Hepatocyte (in vitro differentiated cells): ENCODE measurements around the gene APOC1.

Experiments
- EZH2 ChIP-seq: fragments of 200-600 bp; sonication (generic); IDR thresholded peaks from 2 replicates; pipeline ENCODE4 v1.6.1; 2016; ENCODE audit warnings: antibody characterized with exemption, mild to moderate bottlenecking, borderline replicate concordance
- EZH2phosphoT487 ChIP-seq: fragments of 200-600 bp; sonication (generic); IDR thresholded peaks from one replicate; pipeline ENCODE4 v1.6.1; 2018; ENCODE audit warnings: antibody characterized with exemption, mild to moderate bottlenecking, low read depth, moderate library complexity; ENCODE audit not compliant: unreplicated experiment, severe bottlenecking
- TF ChIP-seq, protein P1 (sequence below): fragments of 200-600 bp; sonication (generic); IDR thresholded peaks from 2 replicates; pipeline ENCODE4 v1.5.1; 2016; ENCODE audit warnings: antibody characterized with exemption, mild to moderate bottlenecking; ENCODE audit not compliant: poor library complexity

DNA sequence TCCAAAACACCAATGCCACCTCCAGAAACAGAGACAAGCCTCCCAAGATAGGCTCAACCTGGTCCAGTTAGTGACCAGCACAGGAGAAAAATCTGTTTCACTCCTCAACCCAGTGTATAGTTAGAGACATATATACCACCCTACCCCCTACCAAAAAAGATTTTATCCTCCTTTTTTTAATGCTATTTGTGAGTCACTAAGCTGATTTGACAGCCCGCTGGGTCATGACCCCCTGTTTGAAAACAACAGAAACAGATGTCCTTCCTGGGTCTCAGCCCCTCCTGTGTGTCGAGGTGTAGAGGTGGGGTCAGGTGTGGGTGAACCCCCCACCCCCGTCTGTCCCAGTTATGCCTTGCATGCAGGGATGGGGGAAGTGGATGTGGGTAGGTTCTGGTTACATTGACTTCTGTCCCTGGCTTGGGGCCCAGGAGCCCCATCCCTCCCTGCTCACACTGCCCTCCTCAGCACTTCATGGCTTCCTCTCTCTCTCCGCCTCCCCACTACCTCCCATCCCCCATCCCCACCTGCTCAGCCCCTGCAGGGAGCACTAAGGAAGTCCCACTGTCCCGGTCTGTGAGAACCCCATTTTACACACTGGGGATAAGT is 37.4 kb upstream of the APOC1 start:
- TF ChIP-seq, protein P1, sequence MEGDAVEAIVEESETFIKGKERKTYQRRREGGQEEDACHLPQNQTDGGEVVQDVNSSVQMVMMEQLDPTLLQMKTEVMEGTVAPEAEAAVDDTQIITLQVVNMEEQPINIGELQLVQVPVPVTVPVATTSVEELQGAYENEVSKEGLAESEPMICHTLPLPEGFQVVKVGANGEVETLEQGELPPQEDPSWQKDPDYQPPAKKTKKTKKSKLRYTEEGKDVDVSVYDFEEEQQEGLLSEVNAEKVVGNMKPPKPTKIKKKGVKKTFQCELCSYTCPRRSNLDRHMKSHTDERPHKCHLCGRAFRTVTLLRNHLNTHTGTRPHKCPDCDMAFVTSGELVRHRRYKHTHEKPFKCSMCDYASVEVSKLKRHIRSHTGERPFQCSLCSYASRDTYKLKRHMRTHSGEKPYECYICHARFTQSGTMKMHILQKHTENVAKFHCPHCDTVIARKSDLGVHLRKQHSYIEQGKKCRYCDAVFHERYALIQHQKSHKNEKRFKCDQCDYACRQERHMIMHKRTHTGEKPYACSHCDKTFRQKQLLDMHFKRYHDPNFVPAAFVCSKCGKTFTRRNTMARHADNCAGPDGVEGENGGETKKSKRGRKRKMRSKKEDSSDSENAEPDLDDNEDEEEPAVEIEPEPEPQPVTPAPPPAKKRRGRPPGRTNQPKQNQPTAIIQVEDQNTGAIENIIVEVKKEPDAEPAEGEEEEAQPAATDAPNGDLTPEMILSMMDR: no peak
- TF ChIP-seq EZH2phosphoT487 (no peak), EZH2 (no peak)
